GM23338 (cell line): ENCODE results near the gene SOX30. TPM values are rescaled to one million over a fixed set of nuclear protein-coding genes. Genes with fewer than 3 reads are reported as not detected.
"Not testable (repeated sequence)": the region's sequence is repeated elsewhere in the genome, so short reads cannot be mapped to it uniquely, and the experiment has no call there.

Experiments used
- ATAC-seq: fragments of 200-7000 bp; cut with Tn5 transposase; 3 replicates; pipeline ENCODE4 v1.9.1; 2020
- DNase-seq: peaks from one replicate; pipeline ENCODE4 v3.0.0-alpha.2; 2015; ENCODE audit warnings: low spot score
- H2AFZ ChIP-seq: fragments of 200-600 bp; sonication (generic); 2 replicates; pipeline ENCODE4 v1.8.0; 2016; ENCODE audit warnings: antibody characterized with exemption, mild to moderate bottlenecking, moderate library complexity
- H3F3A ChIP-seq: fragments of 200-600 bp; sonication (generic); replicated peaks from 2 replicates; pipeline ENCODE4 v1.8.0; 2017; ENCODE audit warnings: antibody characterized with exemption, mixed run types, low read depth
- H3K27ac ChIP-seq: fragments of 200-600 bp; sonication (generic); 2 replicates; pipeline ENCODE4 v1.6.1; 2016; ENCODE audit warnings: low read depth
- H3K27me3 ChIP-seq: fragments of 200-600 bp; sonication (generic); 2 replicates; pipeline ENCODE4 v1.8.0; 2016; ENCODE audit warnings: mild to moderate bottlenecking, mixed run types, moderate library complexity; ENCODE audit not compliant: insufficient read depth
- H3K36me3 ChIP-seq: fragments of 200-600 bp; sonication (generic); 2 replicates; pipeline ENCODE4 v1.8.0; 2016; ENCODE audit warnings: mild to moderate bottlenecking; ENCODE audit not compliant: insufficient read depth
- H3K4me1 ChIP-seq: fragments of 200-600 bp; sonication (generic); 2 replicates; pipeline ENCODE4 v1.8.0; 2016; ENCODE audit warnings: mild to moderate bottlenecking, moderate library complexity; ENCODE audit not compliant: insufficient read depth
- H3K4me2 ChIP-seq: fragments of 200-600 bp; sonication (generic); 2 replicates; pipeline ENCODE4 v1.7.1; 2017; ENCODE audit warnings: mixed run types
- H3K4me3 ChIP-seq: fragments of 200-600 bp; sonication (generic); 2 replicates; pipeline ENCODE4 v1.6.1; 2016; ENCODE audit warnings: mixed run types
- H3K79me2 ChIP-seq: fragments of 200-600 bp; sonication (generic); replicated peaks from 2 replicates; pipeline ENCODE4 v1.8.0; 2017; ENCODE audit warnings: mild to moderate bottlenecking; ENCODE audit not compliant: insufficient read depth
- H3K9me2 ChIP-seq: fragments of 200-600 bp; sonication (generic); 2 replicates; pipeline ENCODE4 v1.8.0; 2017; ENCODE audit not compliant: insufficient read depth
- H4K20me1 ChIP-seq: fragments of 200-600 bp; sonication (generic); replicated peaks from 2 replicates; pipeline ENCODE4 v1.8.0; 2017; ENCODE audit warnings: mild to moderate bottlenecking; ENCODE audit not compliant: insufficient read depth
- H3K27ac Mint-ChIP-seq: 2 replicates; pipeline ENCODE4 v1.8.0; 2020; ENCODE audit warnings: inconsistent platforms, mild to moderate bottlenecking, moderate library complexity, mixed read lengths
- H3K27me3 Mint-ChIP-seq: 3 replicates; pipeline ENCODE4 v1.8.0; 2022; ENCODE audit warnings: low read depth, mild to moderate bottlenecking, moderate library complexity, mixed read lengths, inconsistent platforms; ENCODE audit not compliant: insufficient read depth, poor library complexity
- H3K36me3 Mint-ChIP-seq: 3 replicates; pipeline ENCODE4 v1.8.0; 2021; ENCODE audit warnings: low read depth, mild to moderate bottlenecking, inconsistent platforms, moderate library complexity, mixed read lengths
- H3K4me1 Mint-ChIP-seq: 3 replicates; pipeline ENCODE4 v1.8.0; 2020; ENCODE audit warnings: mild to moderate bottlenecking, inconsistent platforms, mixed read lengths
- H3K4me3 Mint-ChIP-seq: 3 replicates; pipeline ENCODE4 v1.8.0; 2021; ENCODE audit warnings: moderate library complexity, mild to moderate bottlenecking, inconsistent platforms, mixed read lengths
- H3K9me3 Mint-ChIP-seq: 3 replicates; pipeline ENCODE4 v1.8.0; 2020; ENCODE audit warnings: moderate library complexity, mild to moderate bottlenecking, inconsistent platforms, mixed read lengths
- ETS1 ChIP-seq: IDR thresholded peaks from 2 replicates; pipeline ENCODE4 v1.6.1; 2016; ENCODE audit warnings: antibody characterized with exemption
- JUNB ChIP-seq: IDR thresholded peaks from one replicate; pipeline ENCODE4 v1.6.1; 2016; ENCODE audit warnings: antibody characterized with exemption; ENCODE audit not compliant: unreplicated experiment
- POLR2AphosphoS5 ChIP-seq: IDR thresholded peaks from 2 replicates; pipeline ENCODE4 v1.6.1; 2016; ENCODE audit warnings: antibody characterized with exemption, low read depth
- ZNF114 ChIP-seq: fragments of 250-450 bp; sonication (Bioruptor Pico); IDR thresholded peaks from 2 replicates; pipeline ENCODE4 v1.5.0; 2020; ENCODE audit warnings: mild to moderate bottlenecking, moderate library complexity
- polyA plus RNA-seq: library from polyadenylated mRNA; unstranded; fragments of >200 nt; fragmentation: Nextera tagmentation; extraction: Ambion mirVana; gene quantifications from 2 replicates; pipeline ENCODE4 v1.2.1, GENCODE V29; 2016
- total RNA-seq: library from RNA; depleted of rRNA; stranded (reverse); fragments of >200 nt; shearing (Covaris generic); gene quantifications from 2 replicates; pipeline ENCODE4 v1.2.3, GENCODE V29; 2014

Gene SOX30
- total and polyA plus RNA-seq, 2 experiments from 2014 or later = 0.47 to 1.3 TPM

GRCh38 chr5:157698674-157699073, 46.4 kb upstream of the SOX30 start:
- ATAC-seq, H3K27ac Mint-ChIP-seq, H4K20me1 ChIP-seq, H3K79me2 ChIP-seq, H2AFZ ChIP-seq, H3K4me3 Mint-ChIP-seq, H3K27ac ChIP-seq, H3K4me1 ChIP-seq, H3K4me1 Mint-ChIP-seq, H3K27me3 Mint-ChIP-seq, H3F3A ChIP-seq, H3K36me3 ChIP-seq, DNase-seq, H3K4me2 ChIP-seq, H3K4me3 ChIP-seq, H3K9me2 ChIP-seq, H3K27me3 ChIP-seq: not testable (repeated sequence)
- H3K9me3 Mint-ChIP-seq = peaks cover 50% of the 10 kb centered on the region
- peaks cover 15% of the 10 kb centered on the region; the same call in 2 of the 3 replicates for H3K36me3 Mint-ChIP-seq

GRCh38 chr5:157696154-157696553, 43.9 kb upstream of the SOX30 start:
- not testable (repeated sequence) for H3K4me3 Mint-ChIP-seq

GRCh38 chr5:157693816-157694215, 41.6 kb upstream of the SOX30 start:
- ATAC-seq, H3K27ac ChIP-seq: not testable (repeated sequence)

More at GRCh38 chr5:157696154-157696553, 43.9 kb upstream of the SOX30 start:
- H3K36me3 ChIP-seq, H3K27ac Mint-ChIP-seq, H3K4me1 ChIP-seq, H3K79me2 ChIP-seq, H3F3A ChIP-seq, ATAC-seq, H3K27me3 ChIP-seq, H2AFZ ChIP-seq, DNase-seq, H3K27me3 Mint-ChIP-seq, H4K20me1 ChIP-seq, H3K4me2 ChIP-seq, H3K9me2 ChIP-seq, H3K4me1 Mint-ChIP-seq, H3K27ac ChIP-seq, H3K4me3 ChIP-seq: not testable (repeated sequence)
- peaks cover 20% of the 10 kb centered on the region for H3K36me3 Mint-ChIP-seq
- peaks cover 60% of the 10 kb centered on the region for H3K9me3 Mint-ChIP-seq

GRCh38 chr5:157690690-157691433, 38.6 kb upstream of the SOX30 start:
- DNase-seq (no peak), ATAC-seq (no peak)
- Mint-ChIP-seq H3K27ac (no peak overlapping the region), H3K27me3 (peaks cover 2% of the 10 kb centered on the region), H3K9me3 (peaks cover 26% of the 10 kb centered on the region), H3K4me1 (no peaks in the 10 kb centered on the region; the same call in 2 of the 3 replicates), H3K36me3 (peaks cover 5% of the 10 kb centered on the region), H3K4me3 (no peak overlapping the region; the same call in 2 of the 3 replicates)
- Histone ChIP-seq H3K27ac (no peak overlapping the region), H3K27me3 (no peaks in the 10 kb centered on the region), H3K36me3 (0 out of 2 replicates have a peak, but pooled peaks cover 4% of the 10 kb centered on the region), H3F3A (no peaks in the 10 kb centered on the region), H3K4me2 (no peak overlapping the region), H2AFZ (0 out of 2 replicates have a peak overlapping the region, but pooled peaks have one; percentile 38), H3K79me2 (no peaks in the 10 kb centered on the region), H4K20me1 (no peaks in the 10 kb centered on the region), H3K4me3 (no peak overlapping the region), H3K9me2 (no peaks in the 10 kb centered on the region), H3K4me1 (no peaks in the 10 kb centered on the region)
- no peak for TF ChIP-seq ETS1
- TF ChIP-seq ZNF114 (CRISPR knock-in tag) = no peak
- no peak for TF ChIP-seq JUNB
- no peak for TF ChIP-seq POLR2AphosphoS5

More at GRCh38 chr5:157693816-157694215, 41.6 kb upstream of the SOX30 start:
- H3K9me2 ChIP-seq, H3K27me3 Mint-ChIP-seq, H3K4me2 ChIP-seq, H3F3A ChIP-seq, H3K4me3 Mint-ChIP-seq, H4K20me1 ChIP-seq, H3K4me3 ChIP-seq, H3K4me1 ChIP-seq, H2AFZ ChIP-seq, H3K27ac Mint-ChIP-seq, H3K4me1 Mint-ChIP-seq, H3K27me3 ChIP-seq, H3K36me3 ChIP-seq, DNase-seq, H3K79me2 ChIP-seq: not testable (repeated sequence)
- Mint-ChIP-seq H3K36me3 (peaks cover 12% of the 10 kb centered on the region), H3K9me3 (peaks cover 39% of the 10 kb centered on the region)
